ENCODE results near the gene SUMF1.

The SUMF1 gene

DNA sequence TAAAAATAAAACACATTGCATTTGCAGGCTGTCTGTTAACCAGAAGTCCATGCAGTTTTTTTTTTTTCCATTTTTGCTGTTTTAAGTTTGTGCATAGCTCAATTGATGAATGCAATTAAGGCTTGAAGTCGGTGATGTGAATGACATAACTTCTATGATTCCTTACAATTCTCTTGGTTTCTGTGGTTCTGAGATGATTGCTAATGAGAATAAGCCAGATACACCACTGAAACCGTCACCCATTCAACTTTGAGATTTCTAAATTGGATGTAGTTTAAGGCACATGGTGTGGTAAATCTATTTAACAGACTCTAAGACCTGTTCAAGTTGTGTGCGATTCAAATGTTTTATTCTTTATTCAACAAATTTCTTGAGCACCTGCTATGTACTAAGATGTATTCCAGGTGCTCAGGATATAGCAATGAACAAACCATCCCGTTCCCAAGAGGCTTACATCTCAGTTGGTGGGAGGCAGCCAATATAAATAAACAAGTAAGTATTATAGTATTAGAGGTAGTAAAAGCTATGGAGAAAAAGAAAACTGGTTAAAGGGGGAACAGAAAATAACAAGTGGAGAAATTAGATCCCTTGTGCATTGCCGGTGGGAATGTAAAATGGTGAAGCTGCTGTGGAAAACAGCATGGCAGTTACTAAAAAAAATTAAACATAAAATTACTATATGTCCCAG lies 30.1 kb upstream of the SUMF1 start:
- DNase-seq = no peak

GRCh38 chr3:4496087-4496452 lies 29.0 kb upstream of the SUMF1 start:
- no peak for DNase-seq

- DNase-seq = no peak
Observed at GRCh38 chr3:4495294-4496086, 28.4 kb upstream of the SUMF1 start.

- no peak for DNase-seq
Observed at GRCh38 chr3:4494895-4495264, 27.8 kb upstream of the SUMF1 start.

GRCh38 chr3:4493941-4494894 lies 27.1 kb upstream of the SUMF1 start:
- no peak for DNase-seq

- peak; percentile 91 for DNase-seq
Observed at GRCh38 chr3:4493014-4493940, 26.2 kb upstream of the SUMF1 start, which contains the start of gene ITPR1. Gene ITPR1 (plus strand): TSS chr3:4493348. CDS start chr3:4516492, 23,144 bp downstream.

- DNase-seq = peak; percentile 39
Observed at GRCh38 chr3:4492208-4493013, 25.3 kb upstream of the SUMF1 start.

GRCh38 chr3:4491855-4492207 lies 24.8 kb upstream of the SUMF1 start:
- no peak for DNase-seq

DNA sequence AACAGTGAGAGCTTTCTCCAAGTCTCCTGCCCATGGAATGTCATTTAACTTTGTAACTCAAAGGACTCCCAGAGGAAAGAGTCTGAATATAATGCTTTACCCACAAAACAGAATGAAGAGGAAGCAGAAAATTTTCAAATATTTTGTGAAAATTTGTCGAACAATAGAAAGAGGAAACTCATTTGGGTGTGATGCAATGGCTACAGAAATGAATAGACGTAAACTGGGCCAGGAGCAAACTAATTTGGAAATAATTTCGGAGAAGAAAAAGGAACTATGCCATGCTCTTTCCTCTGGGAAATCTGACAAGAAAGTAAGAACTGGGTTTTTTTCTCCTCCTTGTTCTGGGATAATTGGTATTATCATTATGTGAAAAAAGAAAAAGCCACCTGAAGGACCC lies 11.2 kb upstream of the SUMF1 start:
- DNase-seq = no peak

DNA sequence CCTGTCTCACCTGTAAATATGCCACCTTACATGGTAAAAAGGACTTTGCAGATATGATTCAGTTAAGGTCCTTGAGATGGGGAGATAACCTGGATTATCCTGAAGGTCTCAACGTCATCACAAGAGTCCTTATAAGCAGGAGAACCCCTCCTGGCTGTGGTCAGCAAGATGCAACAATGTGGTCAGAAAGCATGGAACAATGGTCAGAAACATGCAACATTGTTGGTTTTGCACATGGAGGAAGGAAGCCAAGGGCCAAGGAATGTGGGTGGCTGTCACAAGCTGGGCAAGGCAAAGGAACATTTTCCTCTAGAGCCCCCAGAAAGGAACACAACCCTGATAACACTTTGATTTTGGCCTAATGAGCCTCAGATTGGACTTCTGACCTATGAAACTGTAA lies 9.4 kb upstream of the SUMF1 start:
- no peak for DNase-seq

DNA sequence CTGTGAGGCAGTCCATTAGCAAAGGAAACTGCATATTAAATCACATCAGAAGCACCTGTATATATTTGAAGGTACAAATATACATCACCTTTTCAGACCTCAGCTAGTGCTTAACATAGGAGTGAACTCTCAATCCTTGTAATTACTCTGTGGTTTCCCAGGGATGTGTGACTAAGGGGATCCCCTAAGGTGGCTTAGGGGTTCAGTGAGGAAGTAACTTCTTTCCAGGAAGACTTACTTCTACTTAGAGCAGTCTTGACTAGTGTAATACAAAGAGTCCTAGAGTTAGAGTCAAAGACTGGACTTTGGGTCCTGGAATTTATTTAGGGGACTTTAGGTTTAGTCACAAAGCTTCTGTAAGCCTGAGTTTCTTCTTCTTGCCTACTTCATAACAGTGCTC lies 8.7 kb upstream of the SUMF1 start:
- DNase-seq = no peak

DNA sequence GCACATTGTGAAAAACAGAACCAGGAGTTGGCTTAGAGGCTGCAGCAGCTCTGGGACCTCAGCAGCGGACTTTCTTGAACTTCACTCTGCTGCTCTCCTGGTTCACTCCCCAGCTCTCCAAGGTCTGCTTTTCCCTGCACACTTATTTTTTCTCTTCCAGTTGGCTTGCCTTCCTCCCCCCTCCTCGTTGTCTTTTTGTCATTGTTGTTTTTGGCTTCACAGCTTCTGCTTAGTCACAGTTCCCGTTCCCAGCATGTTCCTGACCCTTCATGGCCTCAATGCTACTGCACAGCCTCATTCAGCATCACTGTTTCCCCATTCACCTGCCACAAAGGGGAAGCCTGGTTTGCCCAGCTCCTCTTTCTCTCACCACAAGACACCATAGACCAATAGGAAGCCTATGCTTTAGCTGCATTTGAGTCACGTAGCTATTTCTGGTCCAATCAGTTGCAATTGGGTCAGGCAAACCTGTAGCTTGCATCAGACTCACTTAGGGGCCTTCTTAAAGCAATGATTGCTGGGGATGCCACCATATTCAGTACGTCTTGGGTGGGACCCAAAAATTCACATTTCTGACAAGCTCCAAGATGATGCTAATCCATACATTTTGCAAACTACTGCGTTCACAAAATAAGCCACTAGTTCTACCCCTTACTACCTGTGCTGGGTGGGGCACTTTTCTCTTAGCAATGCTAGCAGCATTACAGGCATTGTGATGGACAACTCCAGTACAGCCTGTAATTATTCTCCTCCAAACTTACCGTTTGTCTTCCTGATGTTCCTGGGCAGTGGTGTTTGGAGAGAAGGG lies 7.8 kb upstream of the SUMF1 start:
- no peak for DNase-seq

DNA sequence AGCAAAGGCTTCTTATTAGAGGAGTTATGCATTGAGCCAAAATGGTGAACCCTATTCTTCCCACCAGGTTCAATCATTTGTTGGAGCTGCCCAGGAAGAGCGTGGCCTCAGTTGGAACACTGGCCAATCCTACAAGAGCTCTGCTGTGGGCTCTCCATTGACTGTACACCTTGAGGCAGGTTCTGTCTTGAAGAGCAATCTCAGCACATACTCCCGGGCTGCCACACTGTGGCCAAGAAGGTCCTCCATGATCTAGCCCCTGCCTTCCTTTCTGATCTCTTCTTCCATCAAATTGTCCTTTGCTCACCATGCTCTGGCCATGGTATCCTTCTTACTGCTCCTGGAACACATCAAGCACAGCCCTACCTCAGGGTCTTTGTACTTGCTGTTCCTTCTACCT lies 5.7 kb upstream of the SUMF1 start:
- no peak for DNase-seq

- DNase-seq = no peak
Observed at GRCh38 chr3:4472312-4472711, 5.2 kb upstream of the SUMF1 start.

DNA sequence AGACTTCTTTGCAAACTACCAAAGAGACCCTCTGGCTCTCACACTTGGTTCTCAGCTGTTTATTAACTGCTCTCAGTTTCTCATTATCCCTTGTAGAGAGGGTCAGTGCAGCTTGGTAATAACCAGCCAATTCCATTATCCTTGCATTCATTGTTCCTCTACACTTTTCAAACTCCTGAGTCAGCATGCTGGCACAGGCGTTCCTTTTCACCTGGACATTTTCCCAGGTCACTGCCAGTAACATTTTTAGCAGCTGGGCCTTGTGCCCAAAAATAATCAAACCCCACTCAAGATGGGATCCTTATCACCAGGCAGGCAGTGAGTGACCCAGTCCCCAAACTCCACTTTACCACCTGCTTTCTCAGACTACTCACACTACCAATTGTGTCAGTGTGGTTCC lies 4.8 kb upstream of the SUMF1 start:
- DNase-seq = no peak

- DNase-seq = no peak
Observed at GRCh38 chr3:4467522-4467867, 426 bp upstream of the SUMF1 start.

DNA sequence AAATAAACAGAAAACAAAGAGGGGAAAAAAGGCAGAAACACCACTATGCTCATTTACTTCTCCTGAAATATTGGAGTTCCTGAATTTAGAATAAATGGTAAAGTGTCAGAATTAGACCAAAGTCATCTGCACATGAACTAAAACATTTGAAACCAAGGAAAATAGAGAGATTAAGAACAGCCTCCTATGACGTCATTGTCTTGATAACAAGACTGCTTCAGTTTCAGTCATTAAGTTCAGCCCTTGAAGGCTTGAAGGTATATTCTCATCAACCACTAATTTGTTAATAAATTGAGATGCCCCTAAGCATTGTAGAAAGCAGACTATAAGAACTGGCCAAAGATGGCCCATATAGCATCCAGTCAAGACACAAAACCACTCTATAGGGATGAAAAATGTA lies 2.5 kb downstream of the SUMF1 start:
- DNase-seq = no peak

DNA sequence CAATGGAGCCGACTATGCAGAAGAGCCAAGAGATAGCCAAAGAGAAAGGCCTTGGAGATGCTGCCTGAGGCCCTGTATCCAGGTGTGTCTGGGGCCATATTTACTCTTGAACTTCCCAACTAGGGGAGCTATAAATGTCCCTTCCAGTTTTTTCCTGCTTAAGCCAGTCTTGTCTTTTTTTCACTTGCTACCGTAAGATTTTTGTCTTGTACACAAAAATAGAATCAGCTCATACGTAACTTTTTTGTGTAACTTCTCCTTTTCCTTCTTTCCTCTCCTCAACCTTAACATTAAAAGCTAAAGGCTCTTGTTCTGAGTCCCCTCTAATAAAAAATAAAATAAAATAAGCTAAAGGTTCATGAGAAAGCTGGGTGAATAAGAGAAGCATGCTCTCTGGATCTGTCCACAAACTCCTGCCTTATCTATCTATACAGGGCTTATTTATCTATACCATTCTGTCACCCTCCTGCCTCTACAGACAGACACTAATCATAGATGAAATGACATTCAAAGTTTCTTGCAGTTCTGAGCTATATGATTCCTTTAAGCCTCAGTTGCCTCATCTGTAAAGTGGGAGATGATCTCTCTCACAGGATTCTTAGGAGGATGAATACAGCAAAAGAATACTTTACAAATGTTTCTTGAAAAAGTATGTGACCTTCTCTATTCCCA lies 4.6 kb downstream of the SUMF1 start:
- DNase-seq = no peak

GRCh38 chr3:4461468-4462090 lies 5.5 kb downstream of the SUMF1 start:
- no peak for DNase-seq

DNA sequence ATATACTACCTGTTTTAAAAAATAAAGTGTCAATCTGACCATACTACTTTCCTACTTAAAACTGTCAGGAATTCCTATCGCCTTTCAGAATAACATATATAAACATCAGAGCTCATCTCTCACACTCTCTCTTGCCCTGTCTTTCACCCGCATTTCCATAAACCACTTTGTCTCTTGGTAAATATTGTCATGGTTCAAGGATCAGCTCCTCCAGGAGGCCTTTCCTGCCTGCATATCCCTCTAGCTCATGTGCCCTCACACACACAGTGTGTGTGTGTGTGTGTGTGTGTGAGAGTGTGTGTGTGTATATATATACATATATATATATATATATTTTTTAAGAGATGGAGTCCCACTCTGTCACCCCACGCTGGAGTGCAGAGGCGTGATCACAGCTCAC lies 6.7 kb downstream of the SUMF1 start:
- DNase-seq = peak; percentile 6
